GM18505 (cell line): Measurements from ENCODE around the gene TRABD.

Source experiments
- ATAC-seq: cut with Tn5 transposase; IDR thresholded peaks from one replicate; pipeline ENCODE4 v1.9.1; 2021; ENCODE audit not compliant: unreplicated experiment
- POLR2A ChIP-seq: IDR thresholded peaks from 4 replicates; pipeline ENCODE4 v1.6.1; 2011; ENCODE audit warnings: borderline replicate concordance; ENCODE audit not compliant: insufficient read depth, insufficient read length; ENCODE audit errors: extremely low read depth

TRABD gene

DNA sequence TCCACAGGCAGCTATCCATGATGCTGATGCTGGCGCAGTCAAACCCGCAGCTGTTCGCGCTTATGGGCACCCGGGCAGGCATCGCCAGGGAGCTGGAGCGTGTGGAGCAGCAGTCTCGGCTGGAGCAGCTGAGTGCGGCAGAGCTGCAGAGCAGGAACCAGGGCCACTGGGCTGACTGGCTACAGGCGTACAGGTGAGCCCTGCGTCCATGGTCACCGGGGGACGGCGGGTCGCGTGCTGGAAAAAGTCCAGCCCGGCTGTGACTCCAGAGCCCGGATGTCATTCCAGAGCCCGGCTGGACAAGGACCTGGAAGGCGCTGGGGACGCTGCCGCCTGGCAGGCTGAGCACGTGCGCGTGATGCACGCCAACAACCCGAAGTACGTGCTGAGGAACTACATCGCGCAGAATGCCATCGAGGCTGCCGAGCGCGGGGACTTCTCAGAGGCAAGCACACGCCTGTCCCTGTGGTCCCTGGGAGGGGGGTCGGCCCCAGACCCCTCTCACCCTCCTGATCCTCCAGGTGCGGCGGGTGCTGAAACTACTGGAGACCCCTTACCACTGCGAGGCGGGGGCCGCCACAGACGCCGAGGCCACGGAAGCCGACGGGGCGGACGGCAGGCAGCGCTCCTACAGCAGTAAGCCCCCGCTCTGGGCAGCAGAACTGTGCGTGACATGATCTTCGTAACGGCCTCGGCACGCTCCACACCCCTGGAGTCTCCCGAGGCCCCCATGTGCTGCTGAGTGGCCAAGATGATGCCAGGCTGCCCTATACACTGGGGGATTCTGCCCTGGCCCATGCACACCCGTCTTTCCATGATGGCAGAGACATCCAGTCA, 31.2 kb downstream of the TRABD start:
- no peak for TF ChIP-seq POLR2A
- ATAC-seq = no peak

DNA sequence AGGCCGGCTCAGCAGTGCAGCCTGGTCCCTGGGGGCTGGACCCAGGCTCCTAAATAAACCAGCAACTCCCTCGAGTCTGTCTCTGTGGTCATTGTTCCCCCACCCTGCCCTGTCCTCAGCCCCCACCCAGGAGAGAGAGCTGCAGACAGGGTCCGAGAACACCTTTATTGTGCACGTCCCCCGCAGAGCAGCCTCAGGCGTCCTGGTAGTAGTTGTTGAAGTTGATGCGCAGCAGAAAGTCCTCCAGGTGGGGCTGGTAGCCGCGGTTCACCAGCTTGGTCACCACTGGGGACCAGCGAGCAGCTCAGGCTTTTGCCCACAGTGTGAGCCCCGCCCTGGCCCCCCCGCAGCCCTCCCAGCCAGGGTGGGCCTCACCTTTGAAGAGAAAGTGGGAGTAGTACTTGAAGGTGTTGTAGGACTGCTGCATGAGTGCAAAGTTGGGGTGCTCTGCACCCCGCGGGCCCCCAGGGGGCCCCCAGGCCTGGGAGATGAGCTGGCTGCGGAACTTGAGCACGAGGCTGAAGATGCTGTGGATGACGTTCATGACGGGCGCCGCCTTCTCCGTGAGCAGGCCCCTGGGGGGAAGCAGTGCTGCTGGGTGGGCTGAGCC, 31.9 kb downstream of the TRABD start:
- no peak for TF ChIP-seq POLR2A
- no peak for ATAC-seq

DNA sequence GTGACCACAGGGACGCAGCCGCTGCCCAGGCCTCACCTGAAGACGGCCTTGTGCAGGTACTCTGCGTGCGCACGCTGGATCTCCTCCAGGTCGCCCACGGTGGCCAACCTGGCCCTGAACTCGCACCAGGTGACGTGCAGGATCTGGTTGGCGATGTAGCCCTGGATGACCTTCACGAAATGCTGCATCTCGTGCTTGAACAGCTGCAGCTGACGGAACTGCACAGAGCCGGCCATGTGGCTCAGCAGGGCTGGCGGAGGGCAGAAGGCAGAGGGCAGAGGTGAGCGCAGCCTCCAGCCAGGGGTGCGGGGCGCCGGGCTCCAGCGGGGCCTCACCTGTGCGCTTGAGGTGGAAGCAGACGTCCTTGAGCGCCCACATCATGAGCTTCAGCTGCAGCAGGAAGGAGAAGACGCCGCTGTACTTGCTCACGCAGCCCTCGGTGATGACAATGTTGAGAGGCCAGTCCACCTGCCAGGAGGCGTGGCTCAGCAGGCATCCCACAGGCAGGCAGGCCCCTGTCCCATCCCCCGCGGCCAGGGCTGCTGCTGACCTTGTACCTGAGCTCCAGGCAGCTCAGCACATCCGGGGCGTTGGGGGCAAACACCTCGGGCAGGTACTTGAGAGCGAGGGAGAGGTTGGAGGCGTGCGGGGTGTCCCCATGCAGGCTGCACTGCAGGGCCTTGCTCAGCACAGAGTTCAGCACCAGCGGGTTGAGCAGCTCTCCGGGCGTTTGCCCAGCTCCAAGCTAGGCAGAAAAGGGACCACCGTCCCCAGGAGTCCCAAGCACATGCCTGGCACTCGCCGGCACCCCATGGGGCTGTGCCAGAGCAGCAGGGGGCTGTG, 32.7 kb downstream of the TRABD start:
- ATAC-seq = no peak
- TF ChIP-seq POLR2A = no peak

DNA sequence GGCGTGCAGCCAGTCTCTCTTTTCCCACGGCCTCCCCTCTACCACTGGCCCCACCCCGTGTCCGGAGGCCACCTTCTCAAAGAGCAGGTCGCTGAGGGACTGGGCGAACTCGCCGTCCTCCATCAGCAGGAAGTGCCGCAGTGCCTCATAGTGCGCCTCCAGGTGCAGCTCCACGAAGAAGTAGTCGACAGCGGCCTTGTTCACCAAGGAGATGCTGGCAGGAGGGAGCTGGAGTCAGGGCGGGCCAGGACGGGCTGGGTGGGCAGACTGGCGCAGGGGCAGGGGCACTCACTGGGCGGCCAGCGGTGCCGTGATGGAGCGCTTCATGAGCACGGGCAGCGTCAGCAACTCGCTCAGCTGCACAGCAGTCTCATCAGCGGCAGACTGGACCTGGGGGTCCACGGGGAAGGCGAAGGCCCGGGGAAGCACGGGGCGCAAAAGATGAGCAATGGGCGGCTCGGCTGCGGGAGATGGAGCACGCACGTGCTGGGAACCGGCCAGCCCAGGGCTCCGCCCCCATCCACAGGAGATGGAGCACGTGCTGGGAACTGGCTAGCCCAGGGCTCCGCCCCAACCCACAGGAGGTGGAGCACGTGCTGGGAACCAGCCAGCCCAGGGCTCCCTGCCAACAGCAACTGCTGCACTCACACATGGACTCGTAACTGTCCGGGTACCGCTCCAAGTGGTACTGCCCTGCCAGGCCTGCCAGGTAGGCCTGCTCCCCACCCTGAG, 33.4 kb downstream of the TRABD start:
- TF ChIP-seq POLR2A = no peak
- no peak for ATAC-seq

DNA sequence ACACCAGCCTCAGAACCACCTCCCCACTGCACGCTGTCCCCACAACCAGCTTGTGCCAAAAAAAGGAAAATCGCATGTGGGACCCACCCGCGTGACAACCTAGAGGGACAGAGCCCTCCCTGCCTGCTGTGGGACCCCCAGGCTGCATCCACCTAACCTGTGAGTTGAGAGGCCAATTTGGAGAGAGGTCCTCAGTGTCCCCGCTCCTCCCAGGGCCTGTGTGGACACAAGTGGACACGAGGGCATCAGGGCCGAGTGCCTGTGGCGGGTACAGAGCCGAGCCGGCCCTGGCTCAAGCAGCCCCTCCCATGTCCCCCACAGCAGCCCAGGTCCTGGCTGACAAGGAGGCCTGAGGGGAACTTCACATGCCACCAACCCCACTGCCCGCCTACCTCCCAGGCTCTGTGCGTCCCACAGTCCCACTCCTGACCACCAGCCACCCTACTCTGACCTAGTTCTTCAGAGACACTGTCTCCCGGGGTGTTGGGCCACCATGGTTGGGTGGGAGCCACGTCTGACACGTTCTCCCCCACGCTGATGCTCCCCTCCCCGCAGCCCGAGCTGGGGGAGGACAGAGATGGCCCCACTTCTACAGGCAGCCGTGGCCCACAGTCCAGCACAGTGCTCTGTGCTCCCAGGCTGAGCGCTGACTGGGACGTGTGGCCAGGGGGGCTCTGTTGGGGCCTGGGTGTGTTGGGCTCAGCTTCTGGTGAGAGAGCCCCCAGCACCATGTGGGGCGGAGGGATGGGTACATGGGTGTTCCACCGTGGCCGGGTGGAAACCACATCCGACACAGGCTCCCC, 34.3 kb downstream of the TRABD start:
- no peak for TF ChIP-seq POLR2A
- ATAC-seq = no peak

DNA sequence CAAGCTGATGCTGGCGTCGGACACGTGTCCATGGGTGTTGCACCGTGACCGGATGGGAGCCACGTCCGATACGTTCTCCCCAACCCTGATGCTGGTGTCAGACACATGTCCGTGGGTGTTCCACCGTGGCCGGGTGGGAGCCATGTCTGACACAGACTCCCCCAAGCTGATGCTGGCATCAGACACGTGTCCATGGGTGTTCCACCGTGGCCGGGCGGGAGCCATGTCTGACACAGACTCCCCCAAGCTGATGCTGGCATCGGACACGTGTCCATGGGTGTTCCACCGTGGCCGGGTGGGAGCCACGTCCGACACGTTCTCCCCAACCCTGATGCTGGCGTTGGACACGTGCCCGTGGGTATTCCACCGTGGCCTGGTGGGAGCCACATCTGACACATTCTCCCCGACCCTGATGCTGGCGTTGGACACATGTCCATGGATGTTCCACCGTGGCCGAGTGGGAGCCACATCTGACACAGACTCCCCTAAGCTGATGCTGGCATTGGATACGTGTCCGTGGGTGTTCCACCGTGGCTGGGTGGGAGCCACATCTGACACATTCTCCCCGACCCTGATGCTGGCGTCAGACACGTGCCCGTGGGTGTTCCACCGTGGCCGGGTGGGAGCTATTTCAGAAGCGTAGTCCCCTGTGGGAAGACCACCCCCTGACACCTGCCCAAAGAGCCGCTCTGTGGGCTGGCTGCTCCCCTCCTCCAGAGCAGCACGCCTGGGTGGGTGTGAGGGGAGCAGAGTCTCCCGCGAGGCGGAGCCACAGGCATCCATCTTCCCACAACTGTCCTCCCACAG, 35.1 kb downstream of the TRABD start:
- ATAC-seq = no peak
- TF ChIP-seq POLR2A = no peak

DNA sequence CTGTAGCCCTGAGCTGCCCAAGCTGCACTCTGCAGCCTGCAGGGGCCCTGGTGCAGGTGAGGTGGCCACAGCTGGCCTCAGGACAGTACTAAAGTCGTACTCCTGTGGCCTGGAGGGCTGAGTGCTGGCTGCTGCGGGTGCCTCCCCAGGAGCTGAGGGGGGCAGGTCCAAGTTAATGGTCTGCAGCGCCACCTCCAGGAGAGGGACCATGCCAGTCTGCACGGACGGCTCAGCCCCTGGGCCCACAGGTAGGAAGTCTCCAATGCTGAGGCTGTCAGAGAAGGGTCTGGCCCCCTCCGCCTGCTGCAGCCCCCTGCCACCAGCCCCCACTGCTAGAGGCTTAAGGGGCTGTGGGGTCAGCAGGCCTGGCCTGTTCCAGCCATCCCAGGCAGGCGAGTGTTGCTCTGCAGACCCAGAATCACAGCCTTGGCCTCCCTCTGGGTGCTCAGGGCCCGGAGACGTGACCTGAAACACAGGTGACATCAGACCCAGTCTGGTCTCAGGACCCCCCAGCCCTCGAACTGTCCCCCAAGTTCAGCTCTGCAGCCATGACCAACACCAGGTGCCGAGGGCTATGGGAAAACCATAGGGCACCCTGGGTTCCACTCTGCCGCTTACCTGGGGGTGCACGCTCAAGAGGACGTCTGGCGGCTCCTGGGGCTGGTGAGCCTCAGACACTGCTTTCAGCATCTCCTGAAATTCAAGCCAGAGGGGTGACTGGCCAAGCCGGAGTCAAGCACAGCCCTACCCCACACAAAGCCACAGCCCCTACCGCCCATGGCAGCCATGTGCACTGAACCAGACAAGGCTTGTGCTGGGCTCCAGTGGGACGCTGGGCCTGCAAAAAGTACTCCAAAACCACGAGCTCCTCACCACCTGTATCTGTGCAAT, 35.9 kb downstream of the TRABD start:
- no peak for ATAC-seq
- TF ChIP-seq POLR2A = no peak

DNA sequence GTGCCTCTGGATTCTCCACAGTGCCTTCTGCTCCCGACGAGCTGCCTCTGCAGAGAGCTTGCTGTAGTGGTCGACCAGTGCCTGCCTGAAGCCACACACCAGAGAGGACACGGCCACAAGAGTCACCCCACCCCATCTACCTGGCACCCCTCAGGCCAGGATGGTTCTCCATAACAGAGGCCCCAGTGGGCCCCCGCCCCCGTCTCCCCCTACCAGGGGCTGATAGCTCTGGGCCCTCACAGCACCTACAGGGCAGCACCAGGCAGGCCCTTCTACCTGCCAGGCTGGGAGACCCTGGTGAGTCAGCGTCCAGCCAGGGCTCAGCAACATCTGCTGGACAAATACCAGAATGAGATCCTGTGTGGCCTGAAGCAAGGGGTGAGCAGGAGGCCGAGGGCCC, 36.8 kb downstream of the TRABD start:
- TF ChIP-seq POLR2A = no peak
- ATAC-seq = no peak

DNA sequence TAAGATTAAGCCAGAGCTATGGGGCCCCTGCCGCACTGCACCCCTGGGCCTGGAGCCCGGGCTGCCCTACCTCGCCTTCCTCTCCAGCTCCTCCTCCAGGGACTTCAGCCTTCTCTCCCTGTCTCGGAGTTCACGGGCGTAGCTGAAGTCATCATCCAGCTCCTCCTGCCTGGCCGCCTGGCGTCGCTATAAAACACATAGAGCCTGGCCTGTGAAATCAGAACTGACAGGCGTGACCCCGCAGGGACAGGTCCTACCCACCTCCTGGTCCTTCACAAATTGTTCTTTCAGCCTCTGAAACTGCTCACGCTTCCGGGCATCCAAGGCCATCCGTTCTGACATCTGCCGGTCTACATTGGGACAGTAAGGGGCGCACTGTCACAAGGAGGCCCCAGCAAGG, 38.4 kb downstream of the TRABD start:
- ATAC-seq = no peak
- no peak for TF ChIP-seq POLR2A

DNA sequence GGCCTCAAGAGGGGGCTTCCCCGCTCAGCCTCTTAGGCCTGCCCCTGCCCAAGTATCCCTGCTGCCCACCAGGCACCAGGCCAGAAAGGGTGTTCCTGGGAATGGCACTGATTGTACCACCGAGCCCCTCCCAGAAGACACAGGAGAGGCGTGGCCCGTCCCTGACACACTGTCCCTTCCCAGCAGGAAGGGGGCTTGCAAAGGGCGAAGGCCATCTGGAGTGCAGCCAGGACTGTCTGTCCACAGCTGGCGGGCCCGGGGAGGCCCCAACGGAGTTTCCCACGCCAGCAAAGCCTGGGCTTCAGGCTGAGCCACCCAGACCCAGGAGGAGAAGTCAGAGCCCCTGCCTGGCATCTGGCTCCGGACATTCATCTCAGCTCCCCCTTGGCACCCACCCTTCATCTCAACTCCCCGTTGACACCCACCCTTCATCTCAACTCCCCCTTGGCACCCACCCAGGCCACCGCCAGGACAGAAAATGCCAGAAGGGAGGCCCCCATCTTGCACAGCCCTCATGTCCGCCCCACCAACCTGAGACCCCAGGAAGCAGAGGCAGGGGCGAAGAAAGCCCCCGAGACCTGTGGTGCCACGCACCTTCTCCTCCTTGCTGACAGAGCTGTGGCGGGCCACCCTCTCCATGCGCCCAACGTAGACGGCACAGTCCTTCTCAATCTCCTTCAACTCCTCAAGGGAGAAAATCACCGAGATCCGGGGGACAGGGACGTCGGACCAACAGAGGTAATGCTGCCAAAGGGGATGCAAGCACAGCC, 39.7 kb downstream of the TRABD start:
- no peak for TF ChIP-seq POLR2A
- ATAC-seq = no peak
